HEK293 (cell line): ENCODE measurements around the gene MEFV.
"Not testable (repeated sequence)": the region's sequence is repeated elsewhere in the genome, so short reads cannot be mapped to it uniquely, and the experiment has no call there.

Source experiments
- CTCF ChIA-PET: fragments of 350-600 bp; formaldehyde crosslinking; extraction: SDS; loops from one replicate; lab custom pipeline; 2021; ENCODE audit warnings: antibody characterized with exemption; lab: Yijun Ruan, JAX
- POLR2A ChIA-PET: fragments of 300-600 bp; formaldehyde crosslinking; extraction: SDS; loops from one replicate; lab custom pipeline; 2020; ENCODE audit warnings: antibody characterized with exemption, inconsistent platforms; lab: Yijun Ruan, JAX
- H3K27ac ChIP-seq: fragments of 200-500 bp; sonication (Bioruptor generic); 2 replicates; pipeline ENCODE4 v1.5.1; 2014; ENCODE audit warnings: low read depth, low read length, control low read depth, inconsistent platforms; ENCODE audit errors: extremely low read depth
- H3K36me3 ChIP-seq, 2 experiments: fragments of 200-500 bp in 1 of 2; sonication (Bioruptor generic) in 1 of 2; 1 replicate in 1 of 2; 2 replicates in 1 of 2; pipeline ENCODE4 v1.5.1; 2014 to 2017; ENCODE audit warnings: inconsistent platforms in 2 of 2, low read length in 2 of 2; ENCODE audit not compliant: control insufficient read depth in 2 of 2, insufficient read depth in 1 of 2
- H3K4me1 ChIP-seq: fragments of 200-500 bp; sonication (Bioruptor generic); 2 replicates; pipeline ENCODE4 v1.5.1; 2014; ENCODE audit warnings: mild to moderate bottlenecking, low read length, inconsistent platforms; ENCODE audit not compliant: control insufficient read depth, insufficient read depth
- H3K4me3 ChIP-seq: 2 replicates; pipeline ENCODE4 v1.5.1; 2011; ENCODE audit warnings: low read depth, mild to moderate bottlenecking, control low read depth, low read length, moderate library complexity
- H3K9me3 ChIP-seq: fragments of 200-500 bp; sonication (Bioruptor generic); 2 replicates; pipeline ENCODE4 v1.5.1; 2014; ENCODE audit warnings: low read depth, low read length, inconsistent platforms; ENCODE audit not compliant: control insufficient read depth, insufficient read depth
- ATF2 ChIP-seq: fragments of 450-650 bp; formaldehyde crosslinking; IDR thresholded peaks from 2 replicates; pipeline ENCODE4 v1.5.1; 2016; ENCODE audit warnings: missing biosample characterization, missing genetic modification characterization, low read depth
- GLIS2 ChIP-seq: fragments of 450-650 bp; formaldehyde crosslinking; IDR thresholded peaks from 2 replicates; pipeline ENCODE4 v1.5.1; 2016; ENCODE audit warnings: missing biosample characterization, missing genetic modification characterization
- KLF10 ChIP-seq: fragments of 450-650 bp; IDR thresholded peaks from 2 replicates; pipeline ENCODE4 v1.5.1; 2018; ENCODE audit warnings: missing biosample characterization, mild to moderate bottlenecking, missing genetic modification characterization
- ZNF121 ChIP-seq: fragments of 450-650 bp; formaldehyde crosslinking; IDR thresholded peaks from 2 replicates; pipeline ENCODE4 v1.5.1; 2016; ENCODE audit warnings: missing biosample characterization, missing genetic modification characterization
- ZNF140 ChIP-seq: fragments of 450-650 bp; formaldehyde crosslinking; IDR thresholded peaks from 2 replicates; pipeline ENCODE4 v1.5.1; 2016; ENCODE audit warnings: missing biosample characterization, missing genetic modification characterization
- ZNF16 ChIP-seq: fragments of 450-650 bp; formaldehyde crosslinking; IDR thresholded peaks from 2 replicates; pipeline ENCODE4 v1.5.1; 2016; ENCODE audit warnings: low read depth, missing biosample characterization, missing genetic modification characterization
- ZNF292 ChIP-seq: fragments of 450-650 bp; formaldehyde crosslinking; IDR thresholded peaks from 2 replicates; pipeline ENCODE4 v1.5.1; 2016; ENCODE audit warnings: low read depth, missing biosample characterization, missing genetic modification characterization, borderline replicate concordance
- ZNF324 ChIP-seq: fragments of 450-650 bp; formaldehyde crosslinking; IDR thresholded peaks from 2 replicates; pipeline ENCODE4 v1.5.1; 2016; ENCODE audit warnings: missing biosample characterization, missing genetic modification characterization
- ZNF366 ChIP-seq: fragments of 450-650 bp; formaldehyde crosslinking; conservative IDR thresholded peaks from 2 replicates; pipeline ENCODE4 v1.5.1; 2016; ENCODE audit warnings: missing biosample characterization, missing genetic modification characterization
- ZNF398 ChIP-seq: fragments of 450-650 bp; formaldehyde crosslinking; IDR thresholded peaks from 2 replicates; pipeline ENCODE4 v1.5.1; 2017; ENCODE audit warnings: missing biosample characterization, missing genetic modification characterization
- ZNF473 ChIP-seq: fragments of 450-650 bp; formaldehyde crosslinking; IDR thresholded peaks from 2 replicates; pipeline ENCODE4 v1.5.1; 2017; ENCODE audit warnings: missing biosample characterization, missing genetic modification characterization
- ZNF48 ChIP-seq: fragments of 450-650 bp; formaldehyde crosslinking; IDR thresholded peaks from 2 replicates; pipeline ENCODE4 v1.5.1; 2016; ENCODE audit warnings: missing biosample characterization, missing genetic modification characterization
- ZNF596 ChIP-seq: fragments of 450-650 bp; IDR thresholded peaks from 2 replicates; pipeline ENCODE4 v1.5.0; 2018; ENCODE audit warnings: missing biosample characterization, mild to moderate bottlenecking, missing genetic modification characterization, moderate library complexity
- ZNF660 ChIP-seq: fragments of 450-650 bp; IDR thresholded peaks from 2 replicates; pipeline ENCODE4 v1.5.1; 2018; ENCODE audit warnings: missing biosample characterization, mild to moderate bottlenecking, missing genetic modification characterization
- ZNF677 ChIP-seq: fragments of 450-650 bp; IDR thresholded peaks from 2 replicates; pipeline ENCODE4 v1.5.0; 2018; ENCODE audit warnings: missing biosample characterization, mild to moderate bottlenecking, missing genetic modification characterization, moderate library complexity
- ZNF701 ChIP-seq: fragments of 450-650 bp; formaldehyde crosslinking; IDR thresholded peaks from 2 replicates; pipeline ENCODE4 v1.5.1; 2016; ENCODE audit warnings: missing biosample characterization, missing genetic modification characterization
- ZNF843 ChIP-seq: fragments of 450-650 bp; formaldehyde crosslinking; IDR thresholded peaks from 2 replicates; pipeline ENCODE4 v1.5.1; 2016; ENCODE audit warnings: missing biosample characterization, missing genetic modification characterization

The MEFV gene

GRCh38 chr16:3197694-3198333, 58.6 kb downstream of the MEFV start:
- CTCF ChIA-PET, result not testable (repeated sequence)
- TF ChIP-seq ZNF596 (tag by site-specific recombination) (peak; percentile 76), ZNF366 (tag by site-specific recombination) (0 out of 2 replicates have a peak, but pooled peaks have one; percentile 22)

GRCh38 chr16:3195975-3196374, 60.5 kb downstream of the MEFV start:
- no peaks in the 10 kb centered on the region for H3K36me3 ChIP-seq
- no peaks in the 10 kb centered on the region for H3K9me3 ChIP-seq
- POLR2A ChIA-PET, result no interaction called here
- TF ChIP-seq ZNF473 (tag by site-specific recombination), result no peak
- no peak for TF ChIP-seq ZNF121
- TF ChIP-seq KLF10, result no peak
- no peak for TF ChIP-seq ATF2 (tag by site-specific recombination)
- no peak for TF ChIP-seq ZNF16 (tag by site-specific recombination)
- TF ChIP-seq GLIS2 (tag by site-specific recombination), result no peak
- TF ChIP-seq ZNF701 (tag by site-specific recombination), result no peak
- no peak for TF ChIP-seq ZNF48 (tag by site-specific recombination)
- no peak for TF ChIP-seq ZNF843 (tag by site-specific recombination)
- TF ChIP-seq ZNF398 (tag by site-specific recombination), result no peak
- no peak for TF ChIP-seq ZNF660
- TF ChIP-seq, all 188 proteins: peak for 0
- Histone ChIP-seq H3K4me1 (no peaks in the 10 kb centered on the region), H3K4me3 (no peak overlapping the region), H3K27ac (no peak overlapping the region)
- CTCF ChIA-PET, result no interaction called here

More at GRCh38 chr16:3197694-3198333, 58.6 kb downstream of the MEFV start:
- H3K27ac ChIP-seq, H3K4me3 ChIP-seq, H3K4me1 ChIP-seq, POLR2A ChIA-PET, H3K36me3 ChIP-seq, H3K9me3 ChIP-seq: not testable (repeated sequence)

- no peaks in the 10 kb centered on the region for H3K36me3 ChIP-seq
- CTCF ChIA-PET, result no interaction called here
- no peaks in the 10 kb centered on the region for H3K4me1 ChIP-seq
- no peak overlapping the region for H3K4me3 ChIP-seq
- no peak overlapping the region for H3K27ac ChIP-seq
- POLR2A ChIA-PET, result no interaction called here
- no peak for TF ChIP-seq ZNF140
- TF ChIP-seq ZNF292 (tag by site-specific recombination), result no peak
- no peak for TF ChIP-seq ZNF677 (tag by site-specific recombination)
- TF ChIP-seq ZNF324 (tag by site-specific recombination), result no peak
- TF ChIP-seq, all 188 proteins: peak for 0
- H3K9me3 ChIP-seq, result no peaks in the 10 kb centered on the region
Measured at GRCh38 chr16:3194792-3195191, 61.6 kb downstream of the MEFV start.
